HEK293 (cell line): ENCODE measurements around the gene LUZP2.

Experiments
- CTCF ChIA-PET: fragments of 350-600 bp; formaldehyde crosslinking; extraction: SDS; loops from one replicate; lab custom pipeline; 2021; ENCODE audit warnings: antibody characterized with exemption; lab: Yijun Ruan, JAX
- POLR2A ChIA-PET: fragments of 300-600 bp; formaldehyde crosslinking; extraction: SDS; loops from one replicate; lab custom pipeline; 2020; ENCODE audit warnings: antibody characterized with exemption, inconsistent platforms; lab: Yijun Ruan, JAX
- H3K27ac ChIP-seq: fragments of 200-500 bp; sonication (Bioruptor generic); 2 replicates; pipeline ENCODE4 v1.5.1; 2014; ENCODE audit warnings: low read depth, low read length, control low read depth, inconsistent platforms; ENCODE audit errors: extremely low read depth
- H3K36me3 ChIP-seq, 2 experiments: fragments of 200-500 bp in 1 of 2; sonication (Bioruptor generic) in 1 of 2; 1 replicate in 1 of 2; 2 replicates in 1 of 2; pipeline ENCODE4 v1.5.1; 2014 to 2017; ENCODE audit warnings: inconsistent platforms in 2 of 2, low read length in 2 of 2; ENCODE audit not compliant: control insufficient read depth in 2 of 2, insufficient read depth in 1 of 2
- H3K4me1 ChIP-seq: fragments of 200-500 bp; sonication (Bioruptor generic); 2 replicates; pipeline ENCODE4 v1.5.1; 2014; ENCODE audit warnings: mild to moderate bottlenecking, low read length, inconsistent platforms; ENCODE audit not compliant: control insufficient read depth, insufficient read depth
- H3K4me3 ChIP-seq: 2 replicates; pipeline ENCODE4 v1.5.1; 2011; ENCODE audit warnings: low read depth, mild to moderate bottlenecking, control low read depth, low read length, moderate library complexity
- H3K9me3 ChIP-seq: fragments of 200-500 bp; sonication (Bioruptor generic); 2 replicates; pipeline ENCODE4 v1.5.1; 2014; ENCODE audit warnings: low read depth, low read length, inconsistent platforms; ENCODE audit not compliant: control insufficient read depth, insufficient read depth
- KLF8 ChIP-seq: fragments of 450-650 bp; formaldehyde crosslinking; IDR thresholded peaks from 2 replicates; pipeline ENCODE4 v1.5.1; 2016; ENCODE audit warnings: missing biosample characterization, missing genetic modification characterization
- ZNF391 ChIP-seq: fragments of 450-650 bp; formaldehyde crosslinking; IDR thresholded peaks from 2 replicates; pipeline ENCODE4 v1.5.1; 2016; ENCODE audit warnings: low read depth, missing biosample characterization, missing genetic modification characterization, borderline replicate concordance
- ZNF473 ChIP-seq: fragments of 450-650 bp; formaldehyde crosslinking; IDR thresholded peaks from 2 replicates; pipeline ENCODE4 v1.5.1; 2017; ENCODE audit warnings: missing biosample characterization, missing genetic modification characterization

The LUZP2 gene

GRCh38 chr11:25119416-25119815 is 622.6 kb downstream of the LUZP2 start:
- POLR2A ChIA-PET = no interaction called here

More at GRCh38 chr11:25119416-25119815, 622.6 kb downstream of the LUZP2 start:
- TF ChIP-seq ZNF391 (tag by site-specific recombination) (no peak), KLF8 (tag by site-specific recombination) (no peak), ZNF473 (tag by site-specific recombination) (no peak)
- Histone ChIP-seq H3K27ac (no peak overlapping the region), H3K4me1 (no peaks in the 10 kb centered on the region), H3K9me3 (no peaks in the 10 kb centered on the region), H3K4me3 (no peak overlapping the region), H3K36me3 (no peaks in the 10 kb centered on the region)
- CTCF ChIA-PET = no interaction called here
